GM23338 (cell line): ENCODE results near the gene DHRS3. TPM values are rescaled to one million over a fixed set of nuclear protein-coding genes. Genes with fewer than 3 reads are reported as not detected.

Experiments
- ATAC-seq: fragments of 200-7000 bp; cut with Tn5 transposase; 3 replicates; pipeline ENCODE4 v1.9.1; 2020
- DNase-seq: peaks from one replicate; pipeline ENCODE4 v3.0.0-alpha.2; 2015; ENCODE audit warnings: low spot score
- H2AFZ ChIP-seq: fragments of 200-600 bp; sonication (generic); 2 replicates; pipeline ENCODE4 v1.8.0; 2016; ENCODE audit warnings: antibody characterized with exemption, mild to moderate bottlenecking, moderate library complexity
- H3F3A ChIP-seq: fragments of 200-600 bp; sonication (generic); replicated peaks from 2 replicates; pipeline ENCODE4 v1.8.0; 2017; ENCODE audit warnings: antibody characterized with exemption, mixed run types, low read depth
- H3K27ac ChIP-seq: fragments of 200-600 bp; sonication (generic); 2 replicates; pipeline ENCODE4 v1.6.1; 2016; ENCODE audit warnings: low read depth
- H3K27me3 ChIP-seq: fragments of 200-600 bp; sonication (generic); 2 replicates; pipeline ENCODE4 v1.8.0; 2016; ENCODE audit warnings: mild to moderate bottlenecking, mixed run types, moderate library complexity; ENCODE audit not compliant: insufficient read depth
- H3K36me3 ChIP-seq: fragments of 200-600 bp; sonication (generic); 2 replicates; pipeline ENCODE4 v1.8.0; 2016; ENCODE audit warnings: mild to moderate bottlenecking; ENCODE audit not compliant: insufficient read depth
- H3K4me1 ChIP-seq: fragments of 200-600 bp; sonication (generic); 2 replicates; pipeline ENCODE4 v1.8.0; 2016; ENCODE audit warnings: mild to moderate bottlenecking, moderate library complexity; ENCODE audit not compliant: insufficient read depth
- H3K4me2 ChIP-seq: fragments of 200-600 bp; sonication (generic); 2 replicates; pipeline ENCODE4 v1.7.1; 2017; ENCODE audit warnings: mixed run types
- H3K4me3 ChIP-seq: fragments of 200-600 bp; sonication (generic); 2 replicates; pipeline ENCODE4 v1.6.1; 2016; ENCODE audit warnings: mixed run types
- H3K79me2 ChIP-seq: fragments of 200-600 bp; sonication (generic); replicated peaks from 2 replicates; pipeline ENCODE4 v1.8.0; 2017; ENCODE audit warnings: mild to moderate bottlenecking; ENCODE audit not compliant: insufficient read depth
- H3K9me2 ChIP-seq: fragments of 200-600 bp; sonication (generic); 2 replicates; pipeline ENCODE4 v1.8.0; 2017; ENCODE audit not compliant: insufficient read depth
- H4K20me1 ChIP-seq: fragments of 200-600 bp; sonication (generic); replicated peaks from 2 replicates; pipeline ENCODE4 v1.8.0; 2017; ENCODE audit warnings: mild to moderate bottlenecking; ENCODE audit not compliant: insufficient read depth
- H3K27ac Mint-ChIP-seq: 2 replicates; pipeline ENCODE4 v1.8.0; 2020; ENCODE audit warnings: inconsistent platforms, mild to moderate bottlenecking, moderate library complexity, mixed read lengths
- H3K27me3 Mint-ChIP-seq: 3 replicates; pipeline ENCODE4 v1.8.0; 2022; ENCODE audit warnings: low read depth, mild to moderate bottlenecking, moderate library complexity, mixed read lengths, inconsistent platforms; ENCODE audit not compliant: insufficient read depth, poor library complexity
- H3K36me3 Mint-ChIP-seq: 3 replicates; pipeline ENCODE4 v1.8.0; 2021; ENCODE audit warnings: low read depth, mild to moderate bottlenecking, inconsistent platforms, moderate library complexity, mixed read lengths
- H3K4me1 Mint-ChIP-seq: 3 replicates; pipeline ENCODE4 v1.8.0; 2020; ENCODE audit warnings: mild to moderate bottlenecking, inconsistent platforms, mixed read lengths
- H3K4me3 Mint-ChIP-seq: 3 replicates; pipeline ENCODE4 v1.8.0; 2021; ENCODE audit warnings: moderate library complexity, mild to moderate bottlenecking, inconsistent platforms, mixed read lengths
- H3K9me3 Mint-ChIP-seq: 3 replicates; pipeline ENCODE4 v1.8.0; 2020; ENCODE audit warnings: moderate library complexity, mild to moderate bottlenecking, inconsistent platforms, mixed read lengths
- CREB1 ChIP-seq: fragments of 250-450 bp; sonication (Bioruptor Pico); IDR thresholded peaks from 2 replicates; pipeline ENCODE4 v1.5.0; 2020; ENCODE audit warnings: low read depth, mild to moderate bottlenecking, moderate library complexity
- EZH2 ChIP-seq: fragments of 200-600 bp; sonication (generic); IDR thresholded peaks from one replicate; pipeline ENCODE4 v1.8.0; 2017; ENCODE audit warnings: antibody characterized with exemption, mild to moderate bottlenecking, low read depth; ENCODE audit not compliant: unreplicated experiment
- EZH2phosphoT487 ChIP-seq: fragments of 200-600 bp; sonication (generic); IDR thresholded peaks from one replicate; pipeline ENCODE4 v1.8.1; 2018; ENCODE audit warnings: antibody characterized with exemption; ENCODE audit not compliant: unreplicated experiment
- JUNB ChIP-seq: IDR thresholded peaks from one replicate; pipeline ENCODE4 v1.6.1; 2016; ENCODE audit warnings: antibody characterized with exemption; ENCODE audit not compliant: unreplicated experiment
- NANOG ChIP-seq: IDR thresholded peaks from 2 replicates; pipeline ENCODE4 v1.6.1; 2016; ENCODE audit warnings: antibody characterized with exemption, borderline replicate concordance
- POLR2AphosphoS5 ChIP-seq: IDR thresholded peaks from 2 replicates; pipeline ENCODE4 v1.6.1; 2016; ENCODE audit warnings: antibody characterized with exemption, low read depth
- STAT1 ChIP-seq: IDR thresholded peaks from one replicate; pipeline ENCODE4 v1.6.1; 2016; ENCODE audit warnings: antibody characterized with exemption; ENCODE audit not compliant: unreplicated experiment
- ZNF331 ChIP-seq: fragments of 250-450 bp; sonication (Bioruptor Pico); IDR thresholded peaks from 2 replicates; pipeline ENCODE4 v1.5.0; 2020; ENCODE audit warnings: low read depth, mild to moderate bottlenecking, moderate library complexity
- polyA plus RNA-seq: library from polyadenylated mRNA; unstranded; fragments of >200 nt; fragmentation: Nextera tagmentation; extraction: Ambion mirVana; gene quantifications from 2 replicates; pipeline ENCODE4 v1.2.1, GENCODE V29; 2016
- total RNA-seq: library from RNA; depleted of rRNA; stranded (reverse); fragments of >200 nt; shearing (Covaris generic); gene quantifications from 2 replicates; pipeline ENCODE4 v1.2.3, GENCODE V29; 2014
- TF ChIP-seq, protein P1 (sequence below): IDR thresholded peaks from 2 replicates; pipeline ENCODE4 v1.6.1; 2016; ENCODE audit warnings: antibody characterized with exemption
- TF ChIP-seq, protein P2 (sequence below), 2 experiments: fragments of 200-600 bp in 1 of 2; sonication (generic) in 1 of 2; conservative IDR thresholded peaks; 2 replicates each; pipeline versions ENCODE4 v1.5.1 to v1.6.1; 2016 to 2017; ENCODE audit warnings: antibody characterized with exemption in 2 of 2, low read depth in 2 of 2, mild to moderate bottlenecking in 2 of 2, moderate library complexity in 1 of 2
- TF ChIP-seq, protein P3 (sequence below): fragments of 250-450 bp; sonication (Bioruptor Pico); IDR thresholded peaks from 2 replicates; pipeline ENCODE4 v1.5.0; 2020; ENCODE audit warnings: mild to moderate bottlenecking, moderate library complexity

Gene DHRS3
- total and polyA plus RNA-seq, 2 experiments from 2014 or later: 21.0 to 26.0 TPM

DNA sequence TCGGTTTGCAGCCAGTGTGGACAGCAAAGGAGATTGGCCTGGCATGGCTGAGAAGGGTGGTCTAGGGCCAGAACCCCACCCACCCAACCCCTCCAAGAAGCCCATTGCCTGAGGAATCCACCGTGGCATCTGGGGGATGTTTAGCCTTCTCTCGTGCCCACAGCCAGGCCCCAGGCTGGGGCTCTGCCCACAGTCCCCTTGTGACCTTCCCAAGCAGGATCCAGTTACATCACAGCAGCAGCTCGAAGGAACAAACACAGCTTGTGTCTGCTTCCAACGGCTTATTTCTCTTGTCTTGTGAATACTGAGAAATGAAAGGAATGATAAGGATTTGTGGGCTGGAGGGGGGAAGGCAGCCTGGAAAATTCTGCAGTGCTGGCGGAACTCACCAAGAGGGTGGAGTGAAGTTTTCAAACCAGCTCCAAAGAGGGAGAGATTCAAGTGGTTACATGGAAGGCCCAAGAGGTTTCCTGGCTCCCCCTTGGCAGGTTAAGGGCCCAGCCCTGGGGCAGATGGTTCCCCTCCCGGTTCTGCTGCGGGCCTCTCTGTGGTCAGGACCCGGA, 61.6 kb downstream of the DHRS3 start:
- peaks cover 4% of the 10 kb centered on the region; the same call in 1 of the 2 replicates for H3K4me1 ChIP-seq
- no peaks in the 10 kb centered on the region for H3K79me2 ChIP-seq
- TF ChIP-seq, protein P1, sequence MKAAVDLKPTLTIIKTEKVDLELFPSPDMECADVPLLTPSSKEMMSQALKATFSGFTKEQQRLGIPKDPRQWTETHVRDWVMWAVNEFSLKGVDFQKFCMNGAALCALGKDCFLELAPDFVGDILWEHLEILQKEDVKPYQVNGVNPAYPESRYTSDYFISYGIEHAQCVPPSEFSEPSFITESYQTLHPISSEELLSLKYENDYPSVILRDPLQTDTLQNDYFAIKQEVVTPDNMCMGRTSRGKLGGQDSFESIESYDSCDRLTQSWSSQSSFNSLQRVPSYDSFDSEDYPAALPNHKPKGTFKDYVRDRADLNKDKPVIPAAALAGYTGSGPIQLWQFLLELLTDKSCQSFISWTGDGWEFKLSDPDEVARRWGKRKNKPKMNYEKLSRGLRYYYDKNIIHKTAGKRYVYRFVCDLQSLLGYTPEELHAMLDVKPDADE: no peak
- TF ChIP-seq NANOG: no peak
- no peak for TF ChIP-seq EZH2phosphoT487
- TF ChIP-seq STAT1: no peak
- TF ChIP-seq JUNB: no peak
- no peak for TF ChIP-seq ZNF331 (CRISPR knock-in tag)
- TF ChIP-seq, protein P2, sequence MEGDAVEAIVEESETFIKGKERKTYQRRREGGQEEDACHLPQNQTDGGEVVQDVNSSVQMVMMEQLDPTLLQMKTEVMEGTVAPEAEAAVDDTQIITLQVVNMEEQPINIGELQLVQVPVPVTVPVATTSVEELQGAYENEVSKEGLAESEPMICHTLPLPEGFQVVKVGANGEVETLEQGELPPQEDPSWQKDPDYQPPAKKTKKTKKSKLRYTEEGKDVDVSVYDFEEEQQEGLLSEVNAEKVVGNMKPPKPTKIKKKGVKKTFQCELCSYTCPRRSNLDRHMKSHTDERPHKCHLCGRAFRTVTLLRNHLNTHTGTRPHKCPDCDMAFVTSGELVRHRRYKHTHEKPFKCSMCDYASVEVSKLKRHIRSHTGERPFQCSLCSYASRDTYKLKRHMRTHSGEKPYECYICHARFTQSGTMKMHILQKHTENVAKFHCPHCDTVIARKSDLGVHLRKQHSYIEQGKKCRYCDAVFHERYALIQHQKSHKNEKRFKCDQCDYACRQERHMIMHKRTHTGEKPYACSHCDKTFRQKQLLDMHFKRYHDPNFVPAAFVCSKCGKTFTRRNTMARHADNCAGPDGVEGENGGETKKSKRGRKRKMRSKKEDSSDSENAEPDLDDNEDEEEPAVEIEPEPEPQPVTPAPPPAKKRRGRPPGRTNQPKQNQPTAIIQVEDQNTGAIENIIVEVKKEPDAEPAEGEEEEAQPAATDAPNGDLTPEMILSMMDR (conservative IDR thresholded peaks at IDR 0.05; ENCODE audit: low read depth in 2 of 2): no peak
- no peak for TF ChIP-seq POLR2AphosphoS5
- no peak for TF ChIP-seq CREB1 (CRISPR knock-in tag)
- H3K4me1 Mint-ChIP-seq: peaks cover 14% of the 10 kb centered on the region
- H3K27ac ChIP-seq: no peak overlapping the region; the same call in 1 of the 2 replicates
- peak; percentile 49 for DNase-seq
- peak; percentile 67 for ATAC-seq
- H3K27ac Mint-ChIP-seq: no peak overlapping the region
- peaks cover 13% of the 10 kb centered on the region for H3K9me3 Mint-ChIP-seq
- no peak overlapping the region for H3K4me2 ChIP-seq
- peaks cover 3% of the 10 kb centered on the region for H3K27me3 Mint-ChIP-seq
- H3K36me3 ChIP-seq: no peaks in the 10 kb centered on the region
- H3F3A ChIP-seq: no peaks in the 10 kb centered on the region
- no peak overlapping the region for H3K4me3 Mint-ChIP-seq
- H3K4me3 ChIP-seq: no peak overlapping the region
- no peaks in the 10 kb centered on the region for H4K20me1 ChIP-seq
- H2AFZ ChIP-seq: peak overlapping the region; percentile 23; the same call in 1 of the 2 replicates
- peaks cover 13% of the 10 kb centered on the region for H3K36me3 Mint-ChIP-seq
- H3K9me2 ChIP-seq: no peaks in the 10 kb centered on the region
- H3K27me3 ChIP-seq: no peaks in the 10 kb centered on the region

DNA sequence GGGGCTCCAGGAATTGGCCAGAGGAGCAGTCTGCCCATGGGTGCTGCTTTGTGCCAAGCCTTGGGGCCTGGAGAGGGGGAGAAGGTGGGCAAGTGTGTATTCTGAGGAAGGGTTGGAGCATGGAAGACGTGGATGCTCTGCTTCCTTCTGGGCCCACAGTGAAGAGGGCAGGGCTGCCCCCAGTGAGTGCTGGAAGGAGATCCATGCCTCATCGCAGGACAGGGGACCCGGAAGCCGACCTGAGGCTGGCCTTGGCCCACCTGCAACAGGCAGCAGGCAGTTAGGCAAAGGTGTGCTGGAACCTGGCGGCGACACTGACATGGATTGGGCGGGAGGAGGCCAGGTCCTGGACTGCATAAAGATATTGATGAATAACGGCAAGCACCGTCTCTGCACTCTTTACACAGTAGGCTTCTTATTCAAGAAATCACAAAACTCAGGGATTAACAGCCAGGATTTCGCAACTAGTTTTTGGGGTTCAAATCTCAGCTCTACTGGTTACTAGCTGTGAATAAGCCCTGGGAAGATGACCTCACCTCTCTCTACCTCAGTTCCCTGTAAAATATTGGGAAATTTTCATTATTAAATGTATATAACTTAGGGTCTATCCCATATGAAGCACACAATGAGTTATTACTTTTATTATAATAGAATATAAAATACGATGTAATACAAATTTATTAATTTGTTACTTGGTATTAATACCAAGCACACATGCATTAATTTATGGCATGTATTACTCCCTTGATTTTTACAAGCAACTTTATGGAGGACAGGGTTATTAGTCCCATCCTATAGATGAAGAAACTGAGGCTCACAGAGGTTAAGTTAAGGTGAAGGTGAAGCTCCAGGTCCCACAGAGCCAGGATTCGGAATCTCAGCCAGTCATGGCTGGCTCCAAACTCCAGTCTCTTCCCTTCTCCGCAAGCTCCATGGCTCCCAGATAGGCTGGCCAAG, 62.3 kb downstream of the DHRS3 start:
- DNase-seq (no peak), ATAC-seq (no peak)
- Histone ChIP-seq H3K4me2 (no peak overlapping the region), H3K4me3 (no peak overlapping the region), H3K36me3 (no peaks in the 10 kb centered on the region), H3K27ac (no peak overlapping the region), H3K27me3 (no peaks in the 10 kb centered on the region), H3K9me2 (no peaks in the 10 kb centered on the region), H2AFZ (no peak overlapping the region), H3F3A (no peaks in the 10 kb centered on the region), H3K79me2 (no peaks in the 10 kb centered on the region), H4K20me1 (no peaks in the 10 kb centered on the region), H3K4me1 (peaks cover 4% of the 10 kb centered on the region; the same call in 1 of the 2 replicates)
- Mint-ChIP-seq H3K36me3 (peaks cover 13% of the 10 kb centered on the region), H3K4me1 (peaks cover 14% of the 10 kb centered on the region), H3K27me3 (peaks cover 5% of the 10 kb centered on the region), H3K9me3 (peaks cover 13% of the 10 kb centered on the region), H3K27ac (no peak overlapping the region), H3K4me3 (no peak overlapping the region; the same call in 2 of the 3 replicates)
- TF ChIP-seq JUNB: no peak
- TF ChIP-seq EZH2: no peak
- no peak for TF ChIP-seq CREB1 (CRISPR knock-in tag)
- TF ChIP-seq, protein P3, sequence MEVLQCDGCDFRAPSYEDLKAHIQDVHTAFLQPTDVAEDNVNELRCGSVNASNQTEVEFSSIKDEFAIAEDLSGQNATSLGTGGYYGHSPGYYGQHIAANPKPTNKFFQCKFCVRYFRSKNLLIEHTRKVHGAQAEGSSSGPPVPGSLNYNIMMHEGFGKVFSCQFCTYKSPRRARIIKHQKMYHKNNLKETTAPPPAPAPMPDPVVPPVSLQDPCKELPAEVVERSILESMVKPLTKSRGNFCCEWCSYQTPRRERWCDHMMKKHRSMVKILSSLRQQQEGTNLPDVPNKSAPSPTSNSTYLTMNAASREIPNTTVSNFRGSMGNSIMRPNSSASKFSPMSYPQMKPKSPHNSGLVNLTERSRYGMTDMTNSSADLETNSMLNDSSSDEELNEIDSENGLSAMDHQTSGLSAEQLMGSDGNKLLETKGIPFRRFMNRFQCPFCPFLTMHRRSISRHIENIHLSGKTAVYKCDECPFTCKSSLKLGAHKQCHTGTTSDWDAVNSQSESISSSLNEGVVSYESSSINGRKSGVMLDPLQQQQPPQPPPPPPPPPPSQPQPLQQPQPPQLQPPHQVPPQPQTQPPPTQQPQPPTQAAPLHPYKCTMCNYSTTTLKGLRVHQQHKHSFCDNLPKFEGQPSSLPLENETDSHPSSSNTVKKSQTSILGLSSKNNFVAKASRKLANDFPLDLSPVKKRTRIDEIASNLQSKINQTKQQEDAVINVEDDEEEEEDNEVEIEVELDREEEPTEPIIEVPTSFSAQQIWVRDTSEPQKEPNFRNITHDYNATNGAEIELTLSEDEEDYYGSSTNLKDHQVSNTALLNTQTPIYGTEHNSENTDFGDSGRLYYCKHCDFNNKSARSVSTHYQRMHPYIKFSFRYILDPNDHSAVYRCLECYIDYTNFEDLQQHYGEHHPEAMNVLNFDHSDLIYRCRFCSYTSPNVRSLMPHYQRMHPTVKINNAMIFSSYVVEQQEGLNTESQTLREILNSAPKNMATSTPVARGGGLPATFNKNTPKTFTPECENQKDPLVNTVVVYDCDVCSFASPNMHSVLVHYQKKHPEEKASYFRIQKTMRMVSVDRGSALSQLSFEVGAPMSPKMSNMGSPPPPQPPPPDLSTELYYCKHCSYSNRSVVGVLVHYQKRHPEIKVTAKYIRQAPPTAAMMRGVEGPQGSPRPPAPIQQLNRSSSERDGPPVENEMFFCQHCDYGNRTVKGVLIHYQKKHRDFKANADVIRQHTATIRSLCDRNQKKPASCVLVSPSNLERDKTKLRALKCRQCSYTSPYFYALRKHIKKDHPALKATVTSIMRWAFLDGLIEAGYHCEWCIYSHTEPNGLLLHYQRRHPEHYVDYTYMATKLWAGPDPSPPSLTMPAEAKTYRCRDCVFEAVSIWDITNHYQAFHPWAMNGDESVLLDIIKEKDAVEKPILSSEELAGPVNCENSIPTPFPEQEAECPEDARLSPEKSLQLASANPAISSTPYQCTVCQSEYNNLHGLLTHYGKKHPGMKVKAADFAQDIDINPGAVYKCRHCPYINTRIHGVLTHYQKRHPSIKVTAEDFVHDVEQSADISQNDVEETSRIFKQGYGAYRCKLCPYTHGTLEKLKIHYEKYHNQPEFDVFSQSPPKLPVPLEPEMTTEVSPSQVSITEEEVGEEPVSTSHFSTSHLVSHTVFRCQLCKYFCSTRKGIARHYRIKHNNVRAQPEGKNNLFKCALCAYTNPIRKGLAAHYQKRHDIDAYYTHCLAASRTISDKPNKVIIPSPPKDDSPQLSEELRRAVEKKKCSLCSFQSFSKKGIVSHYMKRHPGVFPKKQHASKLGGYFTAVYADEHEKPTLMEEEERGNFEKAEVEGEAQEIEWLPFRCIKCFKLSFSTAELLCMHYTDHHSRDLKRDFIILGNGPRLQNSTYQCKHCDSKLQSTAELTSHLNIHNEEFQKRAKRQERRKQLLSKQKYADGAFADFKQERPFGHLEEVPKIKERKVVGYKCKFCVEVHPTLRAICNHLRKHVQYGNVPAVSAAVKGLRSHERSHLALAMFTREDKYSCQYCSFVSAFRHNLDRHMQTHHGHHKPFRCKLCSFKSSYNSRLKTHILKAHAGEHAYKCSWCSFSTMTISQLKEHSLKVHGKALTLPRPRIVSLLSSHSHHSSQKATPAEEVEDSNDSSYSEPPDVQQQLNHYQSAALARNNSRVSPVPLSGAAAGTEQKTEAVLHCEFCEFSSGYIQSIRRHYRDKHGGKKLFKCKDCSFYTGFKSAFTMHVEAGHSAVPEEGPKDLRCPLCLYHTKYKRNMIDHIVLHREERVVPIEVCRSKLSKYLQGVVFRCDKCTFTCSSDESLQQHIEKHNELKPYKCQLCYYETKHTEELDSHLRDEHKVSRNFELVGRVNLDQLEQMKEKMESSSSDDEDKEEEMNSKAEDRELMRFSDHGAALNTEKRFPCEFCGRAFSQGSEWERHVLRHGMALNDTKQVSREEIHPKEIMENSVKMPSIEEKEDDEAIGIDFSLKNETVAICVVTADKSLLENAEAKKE (CRISPR knock-in tag): no peak
- no peak for TF ChIP-seq STAT1
